IPS DF 19.7 (cell line): ENCODE results near the gene ITCH.
"Not testable (repeated sequence)": the region's sequence is repeated elsewhere in the genome, so short reads cannot be mapped to it uniquely, and the experiment has no call there.

Experiments used
- DNase-seq: peaks from one replicate; pipeline ENCODE4 v3.0.0-alpha.2; 2013; ENCODE audit warnings: low read depth, low spot score

Gene ITCH

GRCh38 chr20:34363062-34363464 is at the start of gene ITCH:
Gene ITCH (plus strand): TSS chr20:34363273. CDS start chr20:34393812, 30,539 bp downstream.
- peak; percentile 94 for DNase-seq

DNA sequence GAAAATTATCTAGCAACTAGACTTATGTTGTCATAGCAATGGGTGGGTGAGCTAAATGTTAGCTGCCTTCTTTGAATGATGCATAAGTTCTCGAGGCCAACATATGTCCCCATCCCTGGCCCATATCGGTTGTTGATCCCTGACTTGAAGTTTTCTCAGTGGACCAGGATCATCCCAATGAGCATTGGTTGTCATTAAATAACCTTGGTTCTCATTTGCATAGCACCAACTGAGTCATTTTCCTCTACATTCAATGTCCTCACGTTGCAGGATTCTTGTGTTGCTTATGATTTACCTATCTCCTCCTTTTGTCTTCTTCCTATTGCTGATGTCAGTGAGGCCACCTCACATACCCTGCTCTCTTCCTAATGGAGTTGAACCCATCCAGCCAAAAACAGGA is 47.8 kb upstream of the ITCH start:
- no peak for DNase-seq

- DNase-seq = no peak
Measured at GRCh38 chr20:34316196-34316814, 46.8 kb upstream of the ITCH start.

DNA sequence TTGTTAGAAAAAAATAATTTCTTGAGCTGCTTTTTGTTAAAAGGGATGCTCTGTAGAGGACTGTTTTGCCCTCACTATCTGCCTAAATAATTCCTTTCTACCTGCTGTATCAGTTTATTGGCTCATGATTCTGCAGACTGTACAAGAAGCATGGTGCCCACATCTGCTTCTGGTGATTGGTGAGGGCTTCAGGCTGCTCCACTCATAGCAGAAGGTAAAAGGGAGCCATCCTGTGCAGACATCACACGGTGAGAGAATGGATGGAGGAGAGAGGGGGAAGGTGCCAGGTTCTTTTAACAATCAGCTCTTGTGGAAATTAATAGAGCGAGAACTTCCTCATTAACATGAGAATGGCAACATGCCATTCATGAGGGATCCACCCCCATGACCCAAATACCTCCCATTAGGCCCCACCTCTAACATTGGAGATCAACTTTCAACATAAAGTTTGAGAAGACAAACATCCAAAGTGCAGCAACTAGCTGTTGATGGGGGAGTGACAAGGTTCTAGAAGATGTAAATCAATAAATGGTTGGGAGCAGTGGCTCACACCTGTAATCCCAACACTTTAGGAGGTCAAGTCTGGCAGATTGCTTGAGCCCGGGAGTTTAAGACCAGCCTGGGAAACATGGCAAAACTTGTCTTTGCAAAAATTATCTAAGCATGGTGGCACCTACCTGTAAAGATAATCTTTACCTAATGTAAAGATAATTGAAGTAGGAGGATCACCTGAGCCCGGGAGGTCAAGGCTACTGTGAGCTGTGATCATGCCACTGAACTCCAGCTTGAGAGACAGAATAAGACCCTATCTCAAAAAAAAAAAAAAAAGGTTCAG is 44.2 kb upstream of the ITCH start:
- DNase-seq = no peak

DNA sequence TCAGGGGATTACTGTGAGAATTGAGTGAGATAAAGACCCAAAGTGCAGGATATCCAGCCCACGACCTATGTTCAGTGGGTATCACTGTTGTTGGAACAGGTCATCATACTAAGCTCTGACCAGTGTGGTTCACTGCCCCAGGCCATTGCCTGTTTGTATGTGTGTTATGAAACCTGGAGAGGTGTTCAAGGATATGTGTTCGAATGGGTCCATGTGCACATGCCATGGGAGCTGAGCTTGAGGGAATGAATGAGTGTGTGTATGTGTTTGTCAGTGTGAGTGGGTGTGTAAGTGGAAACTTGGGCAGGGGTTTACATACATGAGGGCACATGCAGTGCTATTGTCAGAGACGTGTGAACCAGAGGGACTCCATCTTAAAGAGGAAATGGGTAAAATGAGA is 42.2 kb upstream of the ITCH start:
- DNase-seq = no peak

GRCh38 chr20:34322267-34323105 is 40.6 kb upstream of the ITCH start:
- DNase-seq = no peak

DNA sequence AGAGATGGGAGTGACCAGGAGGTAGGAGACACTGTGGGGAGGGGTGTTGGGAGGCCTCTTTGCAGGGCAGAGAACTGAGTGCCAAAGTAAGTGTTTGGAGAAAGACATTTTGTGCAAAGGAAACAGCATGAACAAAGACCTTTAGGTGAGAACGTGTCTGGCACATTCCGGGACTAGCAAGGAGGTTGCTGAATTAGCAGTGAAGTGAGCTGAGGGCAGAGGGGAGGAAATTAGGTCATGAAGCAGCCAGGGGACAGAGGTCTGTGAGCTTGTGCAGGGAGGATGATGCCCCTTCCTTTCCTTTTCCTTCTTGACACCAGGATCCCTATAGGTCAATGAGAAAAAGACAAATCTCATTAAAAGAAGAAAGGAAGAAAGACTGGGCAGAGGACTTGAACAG is 38.5 kb upstream of the ITCH start:
- no peak for DNase-seq

DNA sequence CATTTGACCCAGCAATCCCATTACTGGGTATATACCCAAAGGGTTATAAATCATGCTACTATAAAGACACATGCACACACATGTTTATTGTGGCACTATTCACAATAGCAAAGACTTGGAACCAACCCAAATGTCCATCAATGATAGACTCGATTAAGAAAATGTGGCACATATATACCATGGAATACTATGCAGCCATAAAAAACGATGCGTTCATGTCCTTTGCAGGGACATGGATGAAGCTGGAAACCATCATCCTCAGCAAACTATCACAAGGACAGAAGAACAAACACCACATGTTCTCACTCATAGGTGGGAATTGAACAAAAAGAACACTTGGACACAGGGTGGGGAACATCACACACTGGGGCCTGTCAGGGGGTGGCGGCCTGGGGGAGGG is 34.9 kb upstream of the ITCH start:
- DNase-seq = not testable (repeated sequence)

- DNase-seq = no peak
Measured at GRCh38 chr20:34328928-34329677, 34.0 kb upstream of the ITCH start.

DNA sequence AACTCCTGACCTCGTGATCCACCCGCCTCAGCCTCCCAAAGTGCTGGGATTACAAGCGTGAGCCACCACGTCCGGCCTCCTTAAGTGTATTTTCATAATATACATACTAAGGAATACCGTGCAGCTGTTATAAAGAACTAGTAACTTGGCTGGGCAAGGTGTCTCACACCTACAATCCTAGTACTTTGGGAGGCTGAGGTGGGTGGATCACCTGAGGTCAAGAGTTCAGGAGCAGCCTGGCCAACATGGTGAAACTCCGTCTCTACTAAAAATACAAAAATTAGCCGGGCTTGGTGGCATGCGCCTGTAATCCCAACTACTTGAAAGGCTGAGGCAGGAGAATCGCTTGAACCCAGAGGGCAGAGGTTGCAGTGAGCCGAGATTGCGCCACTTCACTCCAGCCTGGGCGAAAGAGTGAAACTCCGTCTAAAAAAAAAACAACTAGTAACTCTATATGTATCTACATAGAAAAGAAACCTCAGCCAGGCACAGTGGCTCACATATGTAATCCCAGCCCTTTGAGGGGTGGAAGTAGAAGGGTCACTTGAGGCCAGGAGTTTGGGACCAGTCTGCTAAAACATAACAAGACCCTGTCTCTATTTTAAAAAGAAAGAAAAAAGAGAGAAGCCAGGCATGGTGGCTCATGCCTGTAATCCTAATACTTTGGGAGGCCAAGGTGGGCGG is 32.1 kb upstream of the ITCH start:
- not testable (repeated sequence) for DNase-seq

- no peak for DNase-seq
Measured at GRCh38 chr20:34331838-34332237, 31.2 kb upstream of the ITCH start.

DNA sequence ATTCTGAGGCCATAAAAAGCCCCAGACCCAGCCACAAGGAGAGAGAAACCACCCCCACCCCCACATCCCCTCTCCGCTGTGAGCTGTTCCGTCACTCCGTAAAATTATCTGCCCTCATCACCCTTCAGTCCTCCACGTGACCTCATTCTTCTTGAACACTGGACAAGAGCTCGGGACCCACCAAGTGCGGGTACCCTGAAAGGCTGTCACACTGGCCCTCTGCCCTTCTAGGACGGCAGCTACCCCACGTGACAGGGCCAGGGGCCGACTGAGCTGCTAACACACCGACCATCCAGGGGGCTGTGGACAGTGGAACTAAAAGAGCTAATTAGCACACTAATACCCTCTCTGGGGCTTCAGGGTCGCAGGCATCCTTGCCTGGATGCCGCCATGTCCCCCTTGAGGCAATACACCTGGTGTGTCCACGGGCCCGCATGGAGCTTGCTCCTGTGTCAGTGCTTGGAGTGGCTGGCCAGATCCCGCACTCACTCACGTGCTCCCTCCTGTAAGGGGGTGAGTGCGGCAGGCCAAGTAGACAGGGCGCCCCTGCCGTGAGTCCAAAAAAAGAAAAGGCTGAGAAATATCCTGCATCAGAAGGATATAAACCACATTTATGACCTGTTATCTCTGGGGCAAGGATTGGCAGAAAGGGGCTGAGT is 30.7 kb upstream of the ITCH start:
- no peak for DNase-seq

GRCh38 chr20:34333786-34334185 is 29.3 kb upstream of the ITCH start:
- no peak for DNase-seq

GRCh38 chr20:34334654-34335407 is 28.2 kb upstream of the ITCH start:
- DNase-seq = no peak

DNA sequence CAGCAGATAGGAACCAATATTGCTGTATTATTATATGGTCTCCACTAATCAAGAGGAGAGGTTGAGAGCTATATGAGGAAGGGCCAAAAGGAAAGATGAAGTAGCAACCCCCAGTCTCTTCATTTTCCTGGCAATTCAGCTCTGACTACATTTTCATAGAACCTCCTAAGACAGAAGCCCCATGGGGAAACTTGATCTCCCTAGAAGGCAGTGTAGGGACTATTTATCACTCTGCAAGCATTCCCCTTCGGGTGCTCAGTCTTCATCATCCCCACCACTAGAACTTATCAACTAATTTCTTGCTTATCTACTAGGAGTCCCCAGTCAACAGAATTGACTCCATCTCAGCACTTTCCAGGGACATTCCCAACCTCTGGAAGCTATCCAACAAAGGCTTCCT is 25.5 kb upstream of the ITCH start:
- no peak for DNase-seq

- no peak for DNase-seq
Measured at GRCh38 chr20:34337982-34338726, 24.9 kb upstream of the ITCH start.

- DNase-seq = not testable (repeated sequence)
Measured at GRCh38 chr20:34340726-34341125, 22.3 kb upstream of the ITCH start.

DNA sequence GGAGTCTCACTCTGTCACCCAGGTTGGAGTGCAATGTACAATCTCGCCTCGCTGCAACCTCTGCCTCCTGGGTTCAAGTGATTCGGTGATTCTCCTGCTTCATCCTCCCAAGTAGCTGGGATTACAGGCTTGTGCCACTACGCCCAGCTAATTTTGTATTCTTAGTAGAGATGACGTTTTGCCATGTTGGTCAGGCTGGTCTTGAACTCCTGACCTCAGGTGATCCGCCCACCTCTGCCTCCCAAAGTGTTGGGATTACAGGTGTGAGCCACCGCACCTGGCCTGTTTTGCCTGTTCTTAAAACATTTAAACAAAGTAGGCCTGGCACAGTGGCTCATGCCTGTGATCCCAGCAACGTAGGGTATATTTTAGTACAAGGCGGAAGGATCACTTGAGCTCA is 21.9 kb upstream of the ITCH start:
- not testable (repeated sequence) for DNase-seq
